Measurements from ENCODE around the gene SOCS2. TPM values are rescaled to one million over a fixed set of nuclear protein-coding genes. Genes with fewer than 3 reads are reported as not detected.

The SOCS2 gene
- total RNA-seq = 4.1 and 5.6 TPM in 2 replicates
- polyA plus RNA-seq = 2.4 and 3.5 TPM in 2 replicates
- polyA plus RNA-seq (2011; cell fraction: cytosol; rRNA removed) = 1.9 and 3.3 TPM in 2 replicates
- polyA plus RNA-seq (2011; cell fraction: nucleus; rRNA removed) = 4.7 and 5.5 TPM in 2 replicates
- 0.46 and 0.62 TPM in 2 replicates for polyA plus RNA-seq (2012)
- polyA minus RNA-seq = 3.4 and 4.2 TPM in 2 replicates
- 3.2 TPM for polyA minus RNA-seq (2011; cell fraction: cytosol; rRNA and poly(A)+ RNA removed)
- 2.1 and 2.7 TPM in 2 replicates for polyA minus RNA-seq (2011; cell fraction: nucleus; rRNA and poly(A)+ RNA removed)
- percentile 37 among the genes with signal in this experiment for Bru-seq, nascent RNA
- BruChase-seq, experiment 1, labeled RNA remaining after a 6-hour chase = percentile 45 among the genes with signal in this experiment
- percentile 51 among the genes with signal in this experiment for BruChase-seq, experiment 2, labeled RNA remaining after a 2-hour chase
- long read RNA-seq, transcript SOCS2-202 (3 exons, 1,065 nt) = major isoform, 11 of 12 reads
- long read RNA-seq, partial matches to known transcripts = 0 of 12 reads
- long read RNA-seq, other reads (novel, unspliced or antisense) = 0 of 12 reads

- Histone ChIP-seq H3K36me3 (ENCODE audit: control insufficient read depth in 2 of 2, extremely low read depth in 1 of 2, insufficient read depth in 2 of 2, low read length in 2 of 2) (no peaks in the 10 kb centered on the region), H3K9ac (replicated peaks; ENCODE audit: extremely low read depth, insufficient read depth, low read length) (no peak within 1 kb of the TSS), H3K9me3 (replicated peaks; ENCODE audit: control insufficient read depth, insufficient read depth, low read length) (no peaks in the 10 kb centered on the region), H3K27me3 (ENCODE audit: control insufficient read depth in 2 of 2, insufficient read depth in 2 of 2, low read length in 2 of 2) (peaks cover 33 to 37% of the 10 kb centered on the region in 2 experiments), H4K20me1 (replicated peaks; ENCODE audit: control insufficient read depth, extremely low read depth, insufficient read depth, low read length) (no peaks in the 10 kb centered on the region), H3K9me1 (replicated peaks; ENCODE audit: control insufficient read depth, extremely low read depth, insufficient read depth, low read length) (no peaks in the 10 kb centered on the region), H2AFZ (ENCODE audit: low read depth, low read length) (peak within 1 kb of the TSS; percentile 91), H3K27ac (ENCODE audit: insufficient read depth, low read depth, low read length) (no peak within 1 kb of the TSS), H3K4me2 (ENCODE audit: insufficient read depth, low read length) (peak within 1 kb of the TSS; percentile 60), H3K79me2 (ENCODE audit: control insufficient read depth, insufficient read depth, low read length) (no peaks in the 10 kb centered on the region), H3K4me1 (ENCODE audit: control insufficient read depth, extremely low read depth, insufficient read depth, low read length) (peaks cover 24% of the 10 kb centered on the region), H3K4me3 (replicated peaks in 1 of 3; ENCODE audit: insufficient read depth in 1 of 3, low read depth in 1 of 3, low read length in 3 of 3) (peak within 1 kb of the TSS; percentile 24 to 71 (median 68))
- POLR2A ChIA-PET = no interaction called here
- TF ChIP-seq JUN (IDR thresholded peaks at IDR 0.05; ENCODE audit: borderline replicate concordance, insufficient read depth, insufficient read length, low read depth) = no peak
- no peak for TF ChIP-seq GATA2 (IDR thresholded peaks at IDR 0.05; ENCODE audit: insufficient read depth, insufficient read length, low read depth, low read length)
- TF ChIP-seq, protein P1, sequence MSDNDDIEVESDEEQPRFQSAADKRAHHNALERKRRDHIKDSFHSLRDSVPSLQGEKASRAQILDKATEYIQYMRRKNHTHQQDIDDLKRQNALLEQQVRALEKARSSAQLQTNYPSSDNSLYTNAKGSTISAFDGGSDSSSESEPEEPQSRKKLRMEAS (IDR thresholded peaks at IDR 0.05; ENCODE audit: insufficient read depth, insufficient read length) = no peak
- TF ChIP-seq MYC (IDR thresholded peaks at IDR 0.05; ENCODE audit: low read depth, low read length) = no peak
- TF ChIP-seq POLR2A (IDR thresholded peaks at IDR 0.05; ENCODE audit: low read depth, low read length) = no peak
- TF ChIP-seq FOS (IDR thresholded peaks at IDR 0.05; ENCODE audit: borderline replicate concordance, insufficient read depth, low read length) = no peak
- no peak for TF ChIP-seq CTCF (IDR thresholded peaks at IDR 0.05; ENCODE audit: extremely low read depth in 1 of 2, insufficient read depth in 1 of 2, low read depth in 1 of 2, low read length in 2 of 2)
- TF ChIP-seq POLR2AphosphoS5 (IDR thresholded peaks at IDR 0.05; ENCODE audit: insufficient read depth, low read depth, low read length) = no peak
- TF ChIP-seq EZH2 (IDR thresholded peaks at IDR 0.05; ENCODE audit: borderline replicate concordance, low read depth, low read length, severe bottlenecking) = no peak
- CTCF ChIA-PET = interaction anchor here (1.3 to 11.2 kb wide), 3 partner anchors 69 to 529 kb away, joined by 5 to 366 read pairs (median 17); no protein-coding TSS in a partner anchor
- dilution Hi-C loops (cut with MboI; ENCODE audit: extremely low pct_ligation_motif_present, low sequenced_read_pairs) = no loop called here
- peak; percentile 31 for FAIRE-seq
- BruUV-seq (replicated peaks) = no TSS peak
- peak; percentile 8 for DNase-seq (ENCODE audit: low read depth, low spot score)
- intact Hi-C loops (cut with micrococcal nuclease) = loop anchor here (1.0 to 5.0 kb wide), 6 partner anchors 19 to 265 kb away; no protein-coding TSS in a partner anchor
Observed at GRCh38 chr12:93571925-93572711, at the start of gene SOCS2. Gene SOCS2 (plus strand): TSS chr12:93572675. CDS start chr12:93572898, 223 bp downstream.

Data from endothelial cell of umbilical vein (primary cell).